ENCODE measurements around the gene GATA5.

DNA sequence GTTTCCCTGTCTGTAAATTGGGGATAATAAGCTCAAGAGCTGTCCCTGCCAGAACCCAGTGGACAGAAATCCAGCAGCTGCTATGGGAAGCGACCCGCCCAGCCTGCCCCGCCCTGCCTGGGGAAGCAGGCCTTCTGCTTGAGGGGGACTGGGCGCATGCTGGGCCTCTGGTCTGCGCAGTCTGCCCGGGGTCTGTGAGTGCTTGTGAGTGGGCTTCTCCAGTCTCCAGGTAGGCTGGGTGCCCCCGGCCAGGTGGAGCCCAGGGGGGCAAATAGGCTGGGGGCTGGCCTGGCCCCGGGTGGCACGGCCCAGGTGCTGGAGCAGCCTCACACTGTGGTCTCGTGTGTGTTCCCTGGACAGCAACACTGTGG, 47.8 kb downstream of the GATA5 start:
- TF ChIP-seq, protein P1, sequence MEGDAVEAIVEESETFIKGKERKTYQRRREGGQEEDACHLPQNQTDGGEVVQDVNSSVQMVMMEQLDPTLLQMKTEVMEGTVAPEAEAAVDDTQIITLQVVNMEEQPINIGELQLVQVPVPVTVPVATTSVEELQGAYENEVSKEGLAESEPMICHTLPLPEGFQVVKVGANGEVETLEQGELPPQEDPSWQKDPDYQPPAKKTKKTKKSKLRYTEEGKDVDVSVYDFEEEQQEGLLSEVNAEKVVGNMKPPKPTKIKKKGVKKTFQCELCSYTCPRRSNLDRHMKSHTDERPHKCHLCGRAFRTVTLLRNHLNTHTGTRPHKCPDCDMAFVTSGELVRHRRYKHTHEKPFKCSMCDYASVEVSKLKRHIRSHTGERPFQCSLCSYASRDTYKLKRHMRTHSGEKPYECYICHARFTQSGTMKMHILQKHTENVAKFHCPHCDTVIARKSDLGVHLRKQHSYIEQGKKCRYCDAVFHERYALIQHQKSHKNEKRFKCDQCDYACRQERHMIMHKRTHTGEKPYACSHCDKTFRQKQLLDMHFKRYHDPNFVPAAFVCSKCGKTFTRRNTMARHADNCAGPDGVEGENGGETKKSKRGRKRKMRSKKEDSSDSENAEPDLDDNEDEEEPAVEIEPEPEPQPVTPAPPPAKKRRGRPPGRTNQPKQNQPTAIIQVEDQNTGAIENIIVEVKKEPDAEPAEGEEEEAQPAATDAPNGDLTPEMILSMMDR (IDR thresholded peaks at IDR 0.05): no peak
- TF ChIP-seq POLR2A (IDR thresholded peaks at IDR 0.05): no peak

Data from uterus (tissue), 2 donors.